Neuronal stem cell (in vitro differentiated cells): ENCODE data around the gene SPSB1.

ENCODE experiments used
- DNase-seq: peaks from one replicate; pipeline ENCODE4 v3.0.0-alpha.2; 2013; ENCODE audit warnings: low spot score
- H2AFZ ChIP-seq: one replicate; pipeline ENCODE4 v1.6.1; 2013; ENCODE audit warnings: mild to moderate bottlenecking, low read length, inconsistent platforms
- H2AK5ac ChIP-seq: 2 replicates; pipeline ENCODE4 v1.6.1; 2013; ENCODE audit warnings: low read depth, mild to moderate bottlenecking, inconsistent platforms, low read length, moderate library complexity, mixed read lengths
- H2BK120ac ChIP-seq: 2 replicates; pipeline ENCODE4 v1.6.1; 2013; ENCODE audit warnings: low read depth, mild to moderate bottlenecking, inconsistent platforms, low read length, moderate library complexity, mixed read lengths
- H2BK12ac ChIP-seq: one replicate; pipeline ENCODE4 v1.6.1; 2013; ENCODE audit warnings: low read length, inconsistent platforms
- H2BK15ac ChIP-seq: 2 replicates; pipeline ENCODE4 v1.6.1; 2013; ENCODE audit warnings: mild to moderate bottlenecking, low read length, inconsistent platforms, mixed read lengths
- H2BK5ac ChIP-seq: one replicate; pipeline ENCODE4 v1.6.1; 2013; ENCODE audit warnings: inconsistent platforms, mild to moderate bottlenecking, low read length, moderate library complexity
- H3K14ac ChIP-seq: one replicate; pipeline ENCODE4 v1.6.1; 2013; ENCODE audit warnings: low read length, inconsistent platforms
- H3K18ac ChIP-seq: 2 replicates; pipeline ENCODE4 v1.6.1; 2013; ENCODE audit warnings: low read length, inconsistent platforms
- H3K23ac ChIP-seq: 2 replicates; pipeline ENCODE4 v1.6.1; 2013; ENCODE audit warnings: low read depth, mild to moderate bottlenecking, mixed read lengths, low read length, inconsistent platforms; ENCODE audit not compliant: poor library complexity
- H3K27ac ChIP-seq: replicated peaks from 3 replicates; pipeline ENCODE4 v1.5.1; 2013; ENCODE audit warnings: low read length, inconsistent platforms
- H3K27me3 ChIP-seq, 3 experiments: 2 replicates each; pipeline ENCODE4 v1.6.1; 2013; ENCODE audit warnings: low read length in 3 of 3, mild to moderate bottlenecking in 2 of 3, inconsistent platforms in 1 of 3, low read depth in 1 of 3, mixed read lengths in 1 of 3, moderate library complexity in 1 of 3; ENCODE audit not compliant: control insufficient read depth in 3 of 3, insufficient read depth in 3 of 3
- H3K36me3 ChIP-seq, 2 donors: replicated peaks in 1 of 2; 2 replicates each; pipeline ENCODE4 v1.6.1; 2013; ENCODE audit warnings: low read length in 2 of 2; ENCODE audit not compliant: control insufficient read depth in 2 of 2, insufficient read depth in 2 of 2
- H3K4ac ChIP-seq: 2 replicates; pipeline ENCODE4 v1.6.1; 2013; ENCODE audit warnings: inconsistent platforms, mild to moderate bottlenecking, low read length, moderate library complexity
- H3K4me1 ChIP-seq, 2 donors: 1 replicate in 1 of 2; 2 replicates in 1 of 2; pipeline ENCODE4 v1.6.1; 2013; ENCODE audit warnings: low read length in 2 of 2, low read depth in 1 of 2; ENCODE audit not compliant: control insufficient read depth in 2 of 2, insufficient read depth in 1 of 2
- H3K4me2 ChIP-seq: one replicate; pipeline ENCODE4 v1.6.1; 2013; ENCODE audit warnings: mild to moderate bottlenecking, low read length, inconsistent platforms; ENCODE audit not compliant: insufficient read depth, poor library complexity, severe bottlenecking
- H3K4me3 ChIP-seq, 2 donors: 2 replicates each; pipeline ENCODE4 v1.5.1; 2013; ENCODE audit warnings: low read length in 2 of 2, mild to moderate bottlenecking in 2 of 2, inconsistent platforms in 1 of 2, moderate library complexity in 1 of 2
- H3K79me1 ChIP-seq: one replicate; pipeline ENCODE4 v1.6.1; 2013; ENCODE audit warnings: low read depth, mild to moderate bottlenecking, inconsistent platforms, low read length, moderate library complexity
- H3K9ac ChIP-seq: one replicate; pipeline ENCODE4 v1.6.1; 2013; ENCODE audit warnings: mild to moderate bottlenecking, low read depth, low read length, inconsistent platforms; ENCODE audit not compliant: poor library complexity
- H3K9me3 ChIP-seq, 2 donors: replicated peaks in 1 of 2; 2 replicates each; pipeline versions ENCODE3 to v1.6.1; 2013; ENCODE audit warnings: low read length in 2 of 2, mild to moderate bottlenecking in 2 of 2, inconsistent platforms in 1 of 2, low read depth in 1 of 2, mixed read lengths in 1 of 2, moderate library complexity in 1 of 2; ENCODE audit not compliant: control insufficient read depth in 2 of 2, insufficient read depth in 1 of 2
- H4K8ac ChIP-seq: one replicate; pipeline ENCODE4 v1.6.1; 2013; ENCODE audit warnings: low read depth, mild to moderate bottlenecking, inconsistent platforms, low read length, moderate library complexity
- H4K91ac ChIP-seq: one replicate; pipeline ENCODE4 v1.6.1; 2013; ENCODE audit warnings: low read length, low read depth, mild to moderate bottlenecking, inconsistent platforms; ENCODE audit not compliant: poor library complexity
- WGBS, 2 donors: extraction: QIAGEN DNeasy Blood & Tissue Kit; methylation state at CpG; one replicate each; pipeline ENCODE4 v1.1.7; 2013; ENCODE audit warnings: missing lambda C conversion rate in 2 of 2, mixed read lengths in 1 of 2; ENCODE audit not compliant: insufficient read length in 2 of 2, insufficient replicate concordance in 1 of 2; ENCODE audit errors: extremely low coverage in 2 of 2; 5-methylcytosine and 5-hydroxymethylcytosine counted together

SPSB1 gene

GRCh38 chr1:9263984-9264872 is 28.5 kb upstream of the SPSB1 start:
- Histone ChIP-seq H3K36me3 (peaks cover 6 to 22% of the 10 kb centered on the region in 2 donors), H2BK120ac (no peak overlapping the region), H3K14ac (no peak overlapping the region), H3K4me3 (peak overlapping the region in 1 of 2 donors; percentile 15), H2BK15ac (peak overlapping the region; percentile 61), H2BK12ac (peak overlapping the region; percentile 52), H3K27me3 (no peaks in the 10 kb centered on the region), H3K27ac (no peak overlapping the region), H3K4me1 (peaks cover 9 to 12% of the 10 kb centered on the region in 2 donors), H3K79me1 (peaks cover 3% of the 10 kb centered on the region), H3K4me2 (no peak overlapping the region), H4K91ac (no peak overlapping the region), H2BK5ac (peak overlapping the region; percentile 19), H3K18ac (peak overlapping the region; percentile 58), H3K23ac (peak overlapping the region; percentile 52), H3K4ac (no peak overlapping the region), H3K9ac (peak overlapping the region; percentile 9), H2AK5ac (peak overlapping the region; percentile 81), H3K9me3 (peaks cover 2 to 8% of the 10 kb centered on the region in 2 donors), H4K8ac (no peak overlapping the region), H2AFZ (no peak overlapping the region)
- DNase-seq = no peak
- no CpG with 5 or more reads among the region's 50 CpGs for WGBS, 2 donors

DNA sequence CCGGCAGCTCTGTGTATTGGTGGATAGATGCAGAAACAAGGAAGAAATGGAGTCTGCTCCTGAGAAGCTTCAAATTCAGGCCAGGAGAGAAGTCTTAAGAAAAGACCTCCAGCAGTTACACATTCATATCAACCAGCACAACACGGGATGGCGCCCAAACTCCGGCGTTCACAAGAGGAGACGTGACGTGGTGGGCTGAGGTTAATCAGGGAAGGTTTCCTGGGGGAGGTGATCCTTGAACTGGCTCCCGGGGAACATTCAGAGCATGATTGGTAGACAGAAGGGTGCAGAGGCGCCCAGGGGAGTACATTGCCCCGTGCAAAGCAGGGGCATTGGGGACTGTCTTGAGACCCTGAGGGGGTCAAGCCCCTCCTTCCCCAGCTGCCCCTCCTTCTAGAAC is 27.7 kb upstream of the SPSB1 start:
- H2AK5ac ChIP-seq = no peak overlapping the region
- peak overlapping the region; percentile 11 for H3K18ac ChIP-seq
- H3K14ac ChIP-seq = no peak overlapping the region
- no peaks in the 10 kb centered on the region for H3K27me3 ChIP-seq
- no peak overlapping the region for H3K23ac ChIP-seq
- H3K9ac ChIP-seq = no peak overlapping the region
- peaks cover 2% of the 10 kb centered on the region for H3K79me1 ChIP-seq
- H3K4me3 ChIP-seq = no peak overlapping the region
- H4K91ac ChIP-seq = no peak overlapping the region
- H2BK120ac ChIP-seq = no peak overlapping the region
- peaks cover 9 to 15% of the 10 kb centered on the region in 2 donors for H3K4me1 ChIP-seq
- H2BK12ac ChIP-seq = no peak overlapping the region
- H2BK15ac ChIP-seq = no peak overlapping the region
- H2AFZ ChIP-seq = no peak overlapping the region
- no peak overlapping the region for H4K8ac ChIP-seq
- H2BK5ac ChIP-seq = no peak overlapping the region
- no CpG with 5 or more reads among the region's 10 CpGs for WGBS, 2 donors
- no peak overlapping the region for H3K4me2 ChIP-seq
- H3K9me3 ChIP-seq = peaks cover 0 to under 1% of the 10 kb centered on the region in 2 donors
- DNase-seq = no peak
- no peak overlapping the region for H3K4ac ChIP-seq
- H3K36me3 ChIP-seq = peaks cover 6 to 22% of the 10 kb centered on the region in 2 donors
- H3K27ac ChIP-seq = no peak overlapping the region

DNA sequence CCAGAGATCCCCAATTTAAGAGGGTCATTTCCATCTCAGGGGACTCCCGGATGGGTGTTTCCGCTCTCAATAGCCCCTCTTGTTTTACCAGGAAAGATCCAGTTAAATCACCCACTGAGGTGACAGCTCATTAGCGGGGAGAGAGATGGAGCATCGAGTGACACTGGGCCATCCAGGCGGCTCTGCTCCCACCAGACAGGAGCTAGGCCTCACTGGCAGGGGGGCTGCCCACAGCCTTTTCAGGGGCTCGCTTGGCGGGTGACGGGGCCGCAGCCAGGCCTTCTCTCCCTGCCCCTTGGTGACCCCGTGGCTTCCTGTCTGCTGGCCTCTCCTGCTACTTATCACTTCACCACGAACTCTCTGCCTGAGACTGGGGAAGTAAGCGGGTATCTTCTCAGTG is 26.7 kb upstream of the SPSB1 start:
- Histone ChIP-seq H2BK5ac (no peak overlapping the region), H3K18ac (no peak overlapping the region), H3K79me1 (peaks cover 2% of the 10 kb centered on the region), H4K91ac (no peak overlapping the region), H3K9me3 (no peaks in the 10 kb centered on the region), H4K8ac (no peak overlapping the region), H2BK120ac (no peak overlapping the region), H3K9ac (no peak overlapping the region), H2BK15ac (no peak overlapping the region), H3K36me3 (peaks cover 6 to 22% of the 10 kb centered on the region in 2 donors), H3K4me1 (peaks cover 9 to 20% of the 10 kb centered on the region in 2 donors), H3K14ac (no peak overlapping the region), H2AK5ac (no peak overlapping the region), H2AFZ (no peak overlapping the region), H3K4ac (no peak overlapping the region), H3K27me3 (no peaks in the 10 kb centered on the region), H3K23ac (no peak overlapping the region), H2BK12ac (no peak overlapping the region), H3K27ac (peak overlapping the region; percentile 20), H3K4me2 (no peak overlapping the region), H3K4me3 (no peak overlapping the region)
- no peak for DNase-seq
- no CpG with 5 or more reads among the region's 12 CpGs for WGBS, 2 donors

- no CpG with 5 or more reads among the region's 7 CpGs for WGBS, 2 donors
- Histone ChIP-seq H3K4ac (no peak overlapping the region), H2BK120ac (no peak overlapping the region), H2AK5ac (peak overlapping the region; percentile 85), H4K91ac (no peak overlapping the region), H3K14ac (no peak overlapping the region), H3K9ac (no peak overlapping the region), H3K27ac (no peak overlapping the region), H2BK12ac (peak overlapping the region; percentile 53), H3K23ac (no peak overlapping the region), H3K9me3 (no peaks in the 10 kb centered on the region), H2BK5ac (peak overlapping the region; percentile 44), H3K79me1 (peaks cover 2% of the 10 kb centered on the region), H3K4me1 (peaks cover 14 to 25% of the 10 kb centered on the region in 2 donors), H3K4me3 (no peak overlapping the region), H3K18ac (peak overlapping the region; percentile 81), H2BK15ac (no peak overlapping the region), H3K36me3 (peaks cover 6 to 22% of the 10 kb centered on the region in 2 donors), H2AFZ (no peak overlapping the region), H3K4me2 (no peak overlapping the region), H3K27me3 (no peaks in the 10 kb centered on the region), H4K8ac (no peak overlapping the region)
- no peak for DNase-seq
Measured at GRCh38 chr1:9267352-9267686, 25.4 kb upstream of the SPSB1 start.
